SU-DHL-6 (cell line): ENCODE measurements around the gene SETD9.

Experiments used
- H2AFZ ChIP-seq: fragments of 200-600 bp; sonication (generic); 2 replicates; pipeline ENCODE4 v1.6.1; 2014; ENCODE audit warnings: low read depth, mild to moderate bottlenecking, moderate library complexity, mixed read lengths, antibody characterized with exemption, low read length; ENCODE audit not compliant: severe bottlenecking
- H3F3A ChIP-seq: fragments of 200-600 bp; shearing (Covaris generic); 2 replicates; pipeline ENCODE4 v1.6.0; 2016; ENCODE audit warnings: antibody characterized with exemption, mild to moderate bottlenecking; ENCODE audit not compliant: insufficient read depth
- H3K27ac ChIP-seq: fragments of 200-600 bp; sonication (generic); 2 replicates; pipeline ENCODE4 v1.5.1; 2016; ENCODE audit warnings: low read depth, mild to moderate bottlenecking, low read length, moderate library complexity, mixed read lengths
- H3K27me3 ChIP-seq: fragments of 200-600 bp; sonication (generic), shearing (Covaris generic); 2 replicates; pipeline ENCODE4 v1.6.0; 2014; ENCODE audit warnings: mild to moderate bottlenecking, low read length
- H3K36me3 ChIP-seq: fragments of 200-600 bp; sonication (generic); 2 replicates; pipeline ENCODE4 v1.6.1; 2014; ENCODE audit warnings: mild to moderate bottlenecking, low read length, mixed read lengths
- H3K4me2 ChIP-seq: fragments of 300-600, 200-600 bp; shearing (Covaris generic), sonication (generic); 2 replicates; pipeline ENCODE4 v1.6.0; 2014; ENCODE audit warnings: low read length, low read depth, mild to moderate bottlenecking; ENCODE audit not compliant: poor library complexity, severe bottlenecking
- H3K4me3 ChIP-seq: fragments of 200-600 bp; sonication (generic); 2 replicates; pipeline ENCODE4 v1.5.1; 2014; ENCODE audit warnings: antibody characterized with exemption, low read length, mild to moderate bottlenecking, mixed read lengths; ENCODE audit not compliant: insufficient read depth, poor library complexity, severe bottlenecking
- H3K79me2 ChIP-seq: fragments of 200-600 bp; sonication (generic); 2 replicates; pipeline ENCODE4 v1.6.1; 2014; ENCODE audit warnings: mild to moderate bottlenecking, low read length, moderate library complexity; ENCODE audit not compliant: insufficient read depth
- H3K9ac ChIP-seq: fragments of 200-600 bp; sonication (generic); 2 replicates; pipeline ENCODE4 v1.7.0; 2014; ENCODE audit warnings: mild to moderate bottlenecking, low read length
- H3K9me2 ChIP-seq: fragments of 200-600 bp; sonication (generic); replicated peaks from 2 replicates; pipeline ENCODE4 v1.6.1; 2014; ENCODE audit warnings: low read length; ENCODE audit not compliant: insufficient read depth
- H3K9me3 ChIP-seq: fragments of 200-600 bp; sonication (generic); 2 replicates; pipeline ENCODE4 v1.6.1; 2014; ENCODE audit warnings: low read length, mixed read lengths; ENCODE audit not compliant: insufficient read depth
- H4K20me1 ChIP-seq: fragments of 200-600 bp; sonication (generic); 2 replicates; pipeline ENCODE4 v1.6.1; 2014; ENCODE audit warnings: low read depth, mild to moderate bottlenecking, antibody characterized with exemption, low read length, moderate library complexity, mixed read lengths
- CTCF ChIP-seq: fragments of 200-600 bp; sonication (generic); IDR thresholded peaks from one replicate; pipeline ENCODE4 v1.5.1; 2017; ENCODE audit warnings: antibody characterized with exemption, mild to moderate bottlenecking, low read length, moderate library complexity; ENCODE audit not compliant: insufficient read depth, poor library complexity, severe bottlenecking
- EZH2phosphoT487 ChIP-seq: fragments of 200-600 bp; sonication (generic), shearing (Covaris generic); conservative IDR thresholded peaks from 2 replicates; pipeline ENCODE4 v1.6.1; 2018; ENCODE audit warnings: mild to moderate bottlenecking, antibody characterized with exemption, low read length, moderate library complexity, mixed read lengths

The SETD9 gene

GRCh38 chr5:56914678-56915077 is 5.3 kb downstream of the SETD9 start:
- Histone ChIP-seq H3K4me2 (no peak overlapping the region), H4K20me1 (no peaks in the 10 kb centered on the region), H3K36me3 (peaks cover 4% of the 10 kb centered on the region; the same call in 1 of the 2 replicates), H3K9me2 (no peaks in the 10 kb centered on the region), H3K27me3 (no peaks in the 10 kb centered on the region), H3K9ac (no peak overlapping the region), H3F3A (no peaks in the 10 kb centered on the region), H3K9me3 (no peaks in the 10 kb centered on the region), H3K79me2 (no peaks in the 10 kb centered on the region), H3K27ac (no peak overlapping the region), H2AFZ (no peak overlapping the region), H3K4me3 (no peak overlapping the region)
- TF ChIP-seq CTCF: no peak
- no peak for TF ChIP-seq EZH2phosphoT487

- Histone ChIP-seq H3K27ac (no peak overlapping the region), H3K4me2 (no peak overlapping the region), H3F3A (no peaks in the 10 kb centered on the region), H3K36me3 (peaks cover 16% of the 10 kb centered on the region), H3K4me3 (no peak overlapping the region), H4K20me1 (no peaks in the 10 kb centered on the region), H3K27me3 (no peaks in the 10 kb centered on the region), H3K9me2 (no peaks in the 10 kb centered on the region), H2AFZ (no peak overlapping the region), H3K9me3 (no peaks in the 10 kb centered on the region), H3K9ac (no peak overlapping the region), H3K79me2 (no peaks in the 10 kb centered on the region)
- no peak for TF ChIP-seq EZH2phosphoT487
- no peak for TF ChIP-seq CTCF
Measured at GRCh38 chr5:56917534-56917933, 8.1 kb downstream of the SETD9 start.

DNA sequence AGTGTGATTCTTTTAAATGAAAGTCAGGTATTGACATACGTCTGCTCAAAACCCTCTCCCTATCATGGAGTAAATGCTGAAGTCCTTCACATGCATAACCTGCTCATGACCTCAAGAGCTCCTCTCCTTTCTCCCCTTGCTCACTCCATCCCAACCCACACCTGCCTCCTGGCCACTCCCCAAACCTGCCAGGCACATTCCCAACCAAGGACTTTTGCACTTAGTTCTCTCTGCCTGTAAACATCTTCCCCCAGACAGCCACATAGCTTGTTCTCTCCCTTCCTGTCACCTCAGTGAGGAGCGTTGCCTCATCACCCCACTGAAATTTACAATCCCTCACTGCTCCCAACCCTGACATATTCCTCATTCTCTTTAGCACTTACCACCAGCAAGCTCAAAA is 8.7 kb downstream of the SETD9 start:
- Histone ChIP-seq H3K36me3 (peaks cover 19% of the 10 kb centered on the region), H3K9me3 (no peaks in the 10 kb centered on the region)

More for the DNA sequence above, 8.7 kb downstream of the SETD9 start:
- H3K4me2 ChIP-seq: no peak overlapping the region
- no peak overlapping the region for H2AFZ ChIP-seq
- no peaks in the 10 kb centered on the region for H3K27me3 ChIP-seq
- no peaks in the 10 kb centered on the region for H3K9me2 ChIP-seq
- H3K79me2 ChIP-seq: no peaks in the 10 kb centered on the region
- TF ChIP-seq CTCF: no peak
- no peak for TF ChIP-seq EZH2phosphoT487
- no peak overlapping the region for H3K27ac ChIP-seq
- no peak overlapping the region for H3K4me3 ChIP-seq
- no peaks in the 10 kb centered on the region for H3F3A ChIP-seq
- H3K9ac ChIP-seq: no peak overlapping the region
- no peaks in the 10 kb centered on the region for H4K20me1 ChIP-seq
